H1 (cell line): ENCODE data around the gene NME8. TPM values are rescaled to one million over a fixed set of nuclear protein-coding genes. Genes with fewer than 3 reads are reported as not detected.

Experiments used
- CTCF ChIA-PET: fragments of 300-600 bp; sonication (Branson Sonifier 250); formaldehyde crosslinking; loops from one replicate; lab custom pipeline; 2021; ENCODE audit not compliant: partially characterized antibody; lab: Charles Lee
- POLR2A ChIA-PET: fragments of 300-600 bp; sonication (Branson Sonifier 250); formaldehyde crosslinking; loops from one replicate; lab custom pipeline; 2021; ENCODE audit warnings: inconsistent platforms; ENCODE audit not compliant: partially characterized antibody; lab: Charles Lee
- DNase-seq, 2 experiments: peaks; one replicate each; pipeline versions ENCODE4 v3.0.0 to v3.0.0-alpha.2; 2010 to 2022; ENCODE audit warnings: low spot score in 2 of 2, low read depth in 1 of 2, mixed read lengths in 1 of 2
- FAIRE-seq: peaks from 2 replicates; lab custom pipeline; 2011; peaks lifted over from hg19 to GRCh38; lab: Jason Lieb, UNC
- H2AFZ ChIP-seq: 2 replicates; pipeline ENCODE4 v1.8.1; 2012; ENCODE audit warnings: low read length, inconsistent platforms
- H2AK5ac ChIP-seq: 2 replicates; pipeline ENCODE4 v1.6.1; 2013; ENCODE audit warnings: low read depth, low read length
- H2BK120ac ChIP-seq: replicated peaks from 2 replicates; pipeline ENCODE3; 2013; ENCODE audit warnings: low read depth, low read length, inconsistent platforms
- H2BK12ac ChIP-seq: 2 replicates; pipeline ENCODE4 v1.6.1; 2013; ENCODE audit warnings: low read depth, low read length
- H2BK15ac ChIP-seq: 2 replicates; pipeline ENCODE4 v1.6.1; 2013; ENCODE audit warnings: low read length
- H2BK20ac ChIP-seq: 2 replicates; pipeline ENCODE4 v1.6.1; 2013; ENCODE audit warnings: low read length
- H2BK5ac ChIP-seq: 2 replicates; pipeline ENCODE4 v1.6.1; 2013; ENCODE audit warnings: low read depth, low read length
- H3K14ac ChIP-seq: 2 replicates; pipeline ENCODE4 v1.6.1; 2013; ENCODE audit warnings: inconsistent platforms; ENCODE audit not compliant: insufficient read length
- H3K18ac ChIP-seq: 2 replicates; pipeline ENCODE4 v1.6.1; 2013; ENCODE audit warnings: low read length; ENCODE audit errors: extremely low read depth
- H3K23ac ChIP-seq: 2 replicates; pipeline ENCODE4 v1.6.1; 2013; ENCODE audit warnings: inconsistent platforms; ENCODE audit not compliant: insufficient read length
- H3K23me2 ChIP-seq: 2 replicates; pipeline ENCODE4 v1.6.1; 2013; ENCODE audit warnings: low read depth, low read length
- H3K27ac ChIP-seq: 2 replicates; pipeline ENCODE4 v1.6.1; 2011; ENCODE audit warnings: low read depth, low read length, inconsistent platforms
- H3K27me3 ChIP-seq, 4 experiments: replicated peaks in 1 of 4; 1 replicate in 1 of 4; 2 replicates in 3 of 4; pipeline versions ENCODE4 v1.6.1 to v1.8.1; 2011 to 2013; ENCODE audit warnings: low read length in 3 of 4, mild to moderate bottlenecking in 3 of 4, inconsistent platforms in 2 of 4, mixed read lengths in 2 of 4, moderate library complexity in 1 of 4; ENCODE audit not compliant: control insufficient read depth in 3 of 4, insufficient read depth in 3 of 4; ENCODE audit errors: extremely low read depth in 1 of 4
- H3K36me3 ChIP-seq, 4 experiments: 2 replicates each; pipeline versions ENCODE4 v1.6.1 to v1.8.1; 2011 to 2013; ENCODE audit warnings: mild to moderate bottlenecking in 4 of 4, low read length in 3 of 4, moderate library complexity in 2 of 4, control low read depth in 1 of 4, inconsistent platforms in 1 of 4; ENCODE audit not compliant: insufficient read depth in 4 of 4, control insufficient read depth in 2 of 4
- H3K4ac ChIP-seq: replicated peaks from 2 replicates; pipeline ENCODE3; 2013; ENCODE audit warnings: low read length, low read depth, mixed read lengths, inconsistent platforms; ENCODE audit not compliant: insufficient read length
- H3K4me1 ChIP-seq, 4 experiments: replicated peaks in 1 of 4; 1 replicate in 1 of 4; 2 replicates in 3 of 4; pipeline versions ENCODE4 v1.6.1 to v1.8.1; 2011 to 2013; ENCODE audit warnings: low read length in 3 of 4, inconsistent platforms in 2 of 4, mixed read lengths in 1 of 4; ENCODE audit not compliant: insufficient read depth in 4 of 4, control insufficient read depth in 3 of 4
- H3K4me2 ChIP-seq, 2 experiments: 2 replicates each; pipeline versions ENCODE4 v1.6.1 to v1.8.1; 2011 to 2013; ENCODE audit warnings: low read depth in 2 of 2, low read length in 2 of 2, control low read depth in 1 of 2, inconsistent platforms in 1 of 2, mild to moderate bottlenecking in 1 of 2; ENCODE audit not compliant: insufficient read depth in 1 of 2
- H3K4me3 ChIP-seq, 4 experiments: fragments of 200-600, 300-600 bp in 1 of 4; sonication (generic), shearing (Covaris generic), sonication (Bioruptor Twin) in 1 of 4; 2 replicates each; pipeline versions ENCODE4 v1.5.1 to v1.8.1; 2011 to 2016; ENCODE audit warnings: low read length in 4 of 4, low read depth in 3 of 4, control low read depth in 2 of 4, inconsistent platforms in 2 of 4, mild to moderate bottlenecking in 2 of 4, mixed read lengths in 1 of 4, moderate library complexity in 1 of 4; ENCODE audit not compliant: insufficient read depth in 2 of 4; ENCODE audit errors: extremely low read depth in 1 of 4
- H3K56ac ChIP-seq: replicated peaks from 2 replicates; pipeline ENCODE3; 2013; ENCODE audit warnings: low read depth, mild to moderate bottlenecking, mixed read lengths, low read length, inconsistent platforms; ENCODE audit not compliant: insufficient read length
- H3K79me1 ChIP-seq: 2 replicates; pipeline ENCODE4 v1.6.1; 2013; ENCODE audit warnings: low read depth, low read length, control low read depth
- H3K79me2 ChIP-seq, 2 experiments: 2 replicates each; pipeline versions ENCODE4 v1.6.1 to v1.8.1; 2012 to 2013; ENCODE audit warnings: low read length in 2 of 2, mild to moderate bottlenecking in 2 of 2, inconsistent platforms in 1 of 2; ENCODE audit not compliant: insufficient read depth in 2 of 2, control insufficient read depth in 1 of 2
- H3K9ac ChIP-seq, 4 experiments: replicated peaks in 1 of 4; 1 replicate in 1 of 4; 2 replicates in 3 of 4; pipeline versions ENCODE4 v1.6.1 to v1.8.1; 2011 to 2013; ENCODE audit warnings: low read depth in 3 of 4, low read length in 3 of 4, control low read depth in 2 of 4, mild to moderate bottlenecking in 2 of 4, moderate library complexity in 2 of 4, inconsistent platforms in 1 of 4; ENCODE audit errors: extremely low read depth in 1 of 4
- H3K9me3 ChIP-seq, 2 experiments: 2 replicates each; pipeline versions ENCODE4 v1.6.1 to v1.8.1; 2012 to 2013; ENCODE audit warnings: mild to moderate bottlenecking in 2 of 2, moderate library complexity in 2 of 2, control low read depth in 1 of 2, inconsistent platforms in 1 of 2, low read depth in 1 of 2, low read length in 1 of 2, mixed read lengths in 1 of 2; ENCODE audit not compliant: insufficient read depth in 2 of 2
- H4K20me1 ChIP-seq, 2 experiments: replicated peaks in 1 of 2; 2 replicates each; pipeline versions ENCODE3 to v1.8.1; 2011 to 2013; ENCODE audit warnings: inconsistent platforms in 2 of 2, low read length in 2 of 2, mild to moderate bottlenecking in 1 of 2; ENCODE audit not compliant: insufficient read depth in 2 of 2, control insufficient read depth in 1 of 2
- H4K5ac ChIP-seq: 2 replicates; pipeline ENCODE4 v1.6.1; 2013; ENCODE audit warnings: low read length, low read depth, mixed read lengths, inconsistent platforms; ENCODE audit not compliant: insufficient read length
- H4K8ac ChIP-seq: 2 replicates; pipeline ENCODE4 v1.8.0; 2013; ENCODE audit warnings: mild to moderate bottlenecking, moderate library complexity, low read length, inconsistent platforms; ENCODE audit not compliant: insufficient read depth; ENCODE audit errors: extremely low read depth
- H4K91ac ChIP-seq: replicated peaks from 2 replicates; pipeline ENCODE3; 2013; ENCODE audit warnings: low read length, mixed read lengths, inconsistent platforms; ENCODE audit not compliant: insufficient read length
- WGBS, 2 experiments: shearing (Covaris generic) in 1 of 2; methylation state at CpG; one replicate each; pipeline versions ENCODE4 v1.1.6 to v1.1.7; 2013 to 2015; ENCODE audit warnings: low lambda C conversion rate in 2 of 2, mixed read lengths in 2 of 2, inconsistent platforms in 1 of 2, low coverage in 1 of 2, missing lambda C conversion rate in 1 of 2; ENCODE audit not compliant: insufficient replicate concordance in 2 of 2, insufficient coverage in 1 of 2, insufficient read length in 1 of 2; ENCODE audit errors: extremely low coverage in 1 of 2, missing lambda C conversion rate in 1 of 2; 5-methylcytosine and 5-hydroxymethylcytosine counted together
- polyA plus RNA-seq, 7 experiments: library from polyadenylated mRNA; depleted of rRNA in 3 of 7; stranded (reverse) in 5 of 7; unstranded in 2 of 7; fragments of >200 nt in 5 of 7; fragments of 200-250 nt in 2 of 7; gene quantifications; 1 replicate in 5 of 7; 2 replicates in 1 of 7; 4 replicates in 1 of 7; pipeline versions ENCODE4 v1.2.1 to v1.2.3, GENCODE V29; 2011 to 2013; ENCODE audit warnings: missing spikeins in 2 of 7, mixed read lengths in 2 of 7
- total RNA-seq: library from RNA; stranded (reverse); fragmentation: NEBNext Ultra II Directional; extraction: Animal tissue kit (Norgen Biotek cat#: 25700); gene quantifications from 2 replicates; pipeline ENCODE4 v1.2.1, GENCODE V29; 2021

The NME8 gene
- total and polyA plus RNA-seq, 2 of the 8 experiments (the other 6 are each of a cell fraction or from before 2014, with no cell fraction given): 0.22 to 0.44 TPM

DNA sequence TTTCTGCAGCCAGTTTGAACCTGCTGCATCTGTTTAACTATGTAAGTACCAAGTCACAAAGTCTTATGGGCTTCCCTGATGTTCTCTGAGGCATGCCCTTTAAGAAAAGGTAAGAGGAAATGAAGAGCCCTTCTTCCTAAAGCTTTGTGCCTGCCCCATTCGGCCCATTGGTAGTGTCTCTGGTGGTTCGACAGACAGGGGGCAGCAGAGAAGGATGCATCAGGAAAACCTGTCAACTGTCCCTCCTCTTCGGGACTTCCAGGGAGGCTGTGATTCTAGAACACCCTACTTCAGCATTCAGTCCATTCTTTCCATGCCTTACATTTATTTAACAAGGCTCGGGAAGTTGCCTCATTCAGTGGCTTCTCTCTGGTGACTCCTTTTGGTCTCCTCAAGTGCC, 70.1 kb downstream of the NME8 start:
- WGBS, 2 experiments: 59% methylated on average over 4 of the region's 4 CpGs; no CpG with 5 or more reads in 1 of the 2 experiments
- Histone ChIP-seq H3K18ac (no peak overlapping the region), H3K4me3 (no peak overlapping the region), H3K4ac (no peak overlapping the region), H4K91ac (no peak overlapping the region), H3K23me2 (peaks cover 12% of the 10 kb centered on the region; the same call in 1 of the 2 replicates), H3K79me1 (no peaks in the 10 kb centered on the region), H4K8ac (no peak overlapping the region), H3K56ac (no peak overlapping the region), H3K9ac (no peak overlapping the region), H2BK12ac (no peak overlapping the region), H3K23ac (no peak overlapping the region), H3K79me2 (no peaks in the 10 kb centered on the region), H3K27me3 (peaks cover 8 to 44% (median 29%) of the 10 kb centered on the region in 4 experiments), H2BK120ac (no peak overlapping the region), H2BK15ac (no peak overlapping the region), H4K20me1 (peaks cover 0 to 4% of the 10 kb centered on the region in 2 experiments), H3K9me3 (no peaks in the 10 kb centered on the region), H4K5ac (no peak overlapping the region), H3K36me3 (no peaks in the 10 kb centered on the region), H3K27ac (no peak overlapping the region), H3K14ac (no peak overlapping the region), H3K4me2 (no peak overlapping the region), H2AK5ac (no peak overlapping the region), H2AFZ (no peak overlapping the region), H2BK5ac (no peak overlapping the region), H3K4me1 (peaks cover 0 to 10% (median 5%) of the 10 kb centered on the region in 4 experiments; a peak in 6 of 7 replicates), H2BK20ac (no peak overlapping the region)
- ChIA-PET POLR2A (interaction anchor here (1.2 kb wide), 1 partner anchor 12 kb away, joined by 3 read pairs; no protein-coding TSS in a partner anchor), CTCF (interaction anchor here (0.6 to 4.4 kb wide), 44 partner anchors 11 to 1247 kb away, joined by 3 to 52 read pairs (median 5); no protein-coding TSS in a partner anchor)
- peak in 1 of 2 experiments; percentile 53 for DNase-seq
- no peak for FAIRE-seq
